HG02759 (cell line): ENCODE data around the gene CA5A.

Source experiments
- ATAC-seq: cut with Tn5 transposase; IDR thresholded peaks from one replicate; pipeline ENCODE4 v1.9.1; 2021; ENCODE audit warnings: mild to moderate bottlenecking, moderate library complexity; ENCODE audit not compliant: unreplicated experiment

The CA5A gene

GRCh38 chr16:87854053-87854906 is 82.0 kb downstream of the CA5A start:
- no peak for ATAC-seq

- peak; percentile 57 for ATAC-seq
Observed at GRCh38 chr16:87853411-87854052, 82.8 kb downstream of the CA5A start.

DNA sequence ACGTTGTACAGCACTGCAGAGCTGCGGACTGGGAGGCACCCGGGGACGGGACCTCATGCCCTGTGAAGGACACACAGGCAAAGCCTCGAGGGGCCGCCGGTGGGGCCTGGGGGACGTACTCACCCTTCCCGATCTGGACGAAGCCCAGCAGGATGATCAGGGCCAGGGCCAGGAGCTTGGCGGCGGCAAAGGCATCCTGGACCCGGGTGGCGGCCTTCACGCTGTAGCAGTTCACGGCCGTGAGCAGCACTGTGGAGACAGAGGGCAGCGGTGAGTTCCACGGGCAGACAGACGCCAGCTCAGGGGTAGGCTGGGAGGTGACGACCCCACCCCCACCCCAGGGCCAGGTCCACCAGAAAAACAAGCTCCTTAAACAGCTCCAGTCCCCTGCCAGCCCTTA is 84.7 kb downstream of the CA5A start:
- no peak for ATAC-seq

DNA sequence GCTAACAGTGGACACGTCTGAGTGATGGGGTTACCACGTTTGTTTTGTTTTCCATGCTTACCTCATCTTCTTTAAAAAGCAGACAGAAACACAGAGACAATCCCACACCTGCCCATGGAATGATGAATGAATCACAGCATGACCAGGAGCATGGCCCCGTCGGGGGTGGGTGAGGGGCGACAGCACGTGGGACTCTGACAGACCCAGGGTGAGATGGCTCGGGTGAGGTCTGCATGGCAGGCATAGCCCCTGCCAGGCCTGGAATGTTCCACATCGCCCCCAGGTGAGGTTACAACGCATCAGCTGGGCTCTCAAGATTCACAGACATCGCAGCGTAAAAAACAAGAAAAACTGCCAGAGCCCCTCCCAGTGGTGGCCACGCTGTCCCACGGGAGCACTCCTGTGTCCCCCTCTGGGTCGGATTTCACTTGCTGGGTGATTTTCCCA is 85.2 kb downstream of the CA5A start:
- no peak for ATAC-seq

DNA sequence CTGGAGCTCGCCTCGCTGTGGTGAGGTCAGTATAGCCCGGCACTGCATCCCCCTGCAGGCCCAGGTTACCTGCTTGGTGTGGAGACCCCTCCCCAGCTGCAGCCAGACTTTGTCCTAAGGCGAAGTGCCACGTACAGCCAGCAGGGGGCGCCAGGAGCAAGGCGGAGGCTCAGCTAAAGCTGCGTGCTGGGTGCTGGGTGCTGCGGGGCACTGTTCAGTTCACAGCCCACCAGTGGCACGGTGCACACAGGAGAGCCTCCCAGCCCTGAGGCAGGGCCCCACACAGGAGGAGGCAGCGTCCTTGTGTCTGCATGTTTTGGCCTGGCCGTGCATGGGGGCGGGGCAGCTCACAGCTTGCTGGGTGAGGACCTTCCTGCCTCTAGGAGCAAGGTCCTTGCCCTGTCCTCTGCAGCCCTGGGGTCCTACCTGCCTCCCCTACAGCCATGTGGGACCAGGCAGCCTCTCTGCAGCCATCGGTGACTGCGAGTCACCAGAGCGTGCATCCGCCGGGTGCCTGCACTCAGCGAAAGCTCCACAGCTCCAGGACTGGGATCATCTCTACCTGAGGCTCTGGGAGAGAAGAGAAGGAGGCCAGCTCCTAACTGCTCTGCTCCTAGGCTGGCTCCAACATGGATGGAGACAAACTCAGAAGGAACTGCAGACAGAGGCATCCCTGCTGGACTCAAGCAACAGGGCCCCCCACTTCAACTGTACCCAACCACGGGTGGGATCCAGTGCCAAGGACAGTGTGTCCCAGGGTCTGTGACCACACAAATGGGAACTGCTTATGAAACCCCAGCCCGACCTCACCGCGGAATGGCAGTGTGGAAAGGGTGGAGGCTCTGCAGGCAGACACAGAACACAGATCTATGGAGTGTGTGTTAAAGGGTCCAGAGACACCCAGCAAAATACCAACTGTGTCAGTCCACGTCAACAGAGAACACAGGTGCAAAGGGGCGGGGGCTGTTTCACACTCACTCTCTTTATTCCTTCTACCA is 86.0 kb downstream of the CA5A start:
- ATAC-seq: no peak

DNA sequence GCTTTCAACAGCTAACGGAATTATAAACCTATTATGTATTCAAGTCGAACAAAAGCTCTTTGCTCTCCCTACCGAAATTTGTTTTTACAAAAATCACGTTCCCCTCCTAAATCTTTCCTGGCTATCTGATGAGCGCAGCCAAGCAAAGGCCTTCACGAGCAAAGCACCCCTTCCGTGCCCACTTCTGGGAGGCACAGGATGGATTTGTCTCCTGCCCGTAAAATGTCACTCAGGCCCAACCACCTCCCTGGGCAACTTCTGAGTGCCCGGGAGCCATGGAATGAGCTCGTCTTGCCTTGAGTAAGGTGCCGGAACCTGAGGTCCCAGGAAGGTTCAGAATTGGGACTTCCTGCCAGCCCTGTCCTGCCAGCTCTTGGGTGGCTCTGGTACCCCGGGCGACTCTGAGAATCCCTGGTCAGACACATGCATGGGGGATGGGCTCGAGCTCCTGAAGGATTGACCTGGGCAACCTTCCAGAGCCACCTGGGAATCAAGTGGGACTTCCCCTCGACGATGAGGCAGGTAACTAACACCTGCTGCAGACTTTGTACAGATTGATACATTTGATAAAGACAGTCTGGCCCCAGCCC is 86.8 kb downstream of the CA5A start:
- ATAC-seq: no peak

DNA sequence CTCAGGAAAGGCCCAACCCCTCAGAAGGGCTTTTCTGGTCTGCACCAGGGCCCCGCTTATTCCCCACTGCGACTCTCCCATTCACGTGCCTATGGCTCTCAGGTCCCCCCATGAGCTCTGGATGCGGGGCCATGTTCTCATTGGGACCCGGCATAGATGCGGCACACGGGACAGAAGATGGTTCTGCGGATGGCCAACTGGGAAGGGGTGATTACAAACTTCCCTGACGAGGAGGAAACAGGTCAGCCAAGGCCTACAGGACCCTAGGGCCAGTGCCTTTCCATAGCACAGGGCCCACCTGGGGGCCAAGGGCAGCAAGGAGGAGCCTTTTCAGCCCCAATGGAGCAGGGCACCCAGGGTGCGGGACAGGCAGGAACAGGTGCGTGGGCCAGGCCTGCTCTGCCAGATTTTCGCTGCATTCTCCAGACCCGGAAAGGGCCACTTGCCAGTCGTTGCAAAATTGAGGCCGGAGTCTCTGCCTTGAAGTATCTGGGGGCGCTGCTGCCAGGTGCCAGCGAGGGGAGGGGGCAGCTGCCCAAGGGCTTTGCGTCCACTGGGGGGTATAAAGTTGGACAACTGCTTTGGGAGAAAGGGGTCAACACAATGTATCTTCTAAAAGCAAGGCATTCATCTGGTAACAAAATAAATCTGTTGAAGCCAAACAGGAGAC is 87.5 kb downstream of the CA5A start:
- ATAC-seq: no peak

DNA sequence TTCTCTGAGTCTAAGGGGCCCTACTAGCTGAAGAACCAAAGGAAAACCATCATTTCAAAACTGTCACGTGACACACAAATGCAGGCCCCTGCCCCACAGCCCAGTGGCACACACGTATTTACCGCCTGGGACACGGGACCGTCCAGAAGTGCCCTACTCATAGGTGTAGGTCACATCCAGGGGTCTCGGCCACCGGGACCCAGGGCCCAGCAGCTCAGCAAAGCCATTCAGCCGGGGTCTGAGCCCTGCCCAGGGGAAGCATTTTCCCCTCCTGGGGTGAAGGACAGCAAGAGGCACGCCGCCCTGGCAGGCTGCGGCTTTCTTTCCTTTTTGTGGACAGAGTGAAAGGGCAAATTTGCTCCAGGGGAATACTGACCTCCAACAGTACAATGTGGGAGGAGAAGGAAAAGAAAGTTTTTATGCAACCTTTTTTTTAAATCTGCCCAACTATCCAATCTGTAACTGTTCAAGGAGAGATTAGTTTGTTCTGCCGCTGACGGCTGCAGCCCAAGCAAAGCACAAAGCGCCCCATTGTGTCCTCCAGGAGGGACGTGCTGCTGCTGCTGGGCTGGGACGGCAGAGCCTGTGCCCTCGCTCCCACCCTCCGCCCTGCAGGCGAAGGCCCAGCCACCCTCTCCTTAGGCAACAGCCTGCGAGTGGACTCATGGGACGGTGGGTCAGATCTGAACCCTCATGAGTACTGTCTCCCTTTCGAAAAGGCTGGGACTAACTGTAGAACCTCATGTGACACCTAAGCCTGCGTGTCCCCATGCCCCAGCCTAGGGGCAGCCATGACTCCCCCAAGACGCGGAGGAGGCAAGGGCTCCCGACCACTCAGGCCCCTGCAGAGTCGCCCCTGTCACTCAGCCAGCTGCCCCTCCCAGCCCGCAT is 88.3 kb downstream of the CA5A start:
- ATAC-seq: no peak

- no peak for ATAC-seq
Observed at GRCh38 chr16:87847467-87847784, 88.9 kb downstream of the CA5A start.

- no peak for ATAC-seq
Observed at GRCh38 chr16:87846705-87847466, 89.4 kb downstream of the CA5A start.

GRCh38 chr16:87845807-87846619 is 90.3 kb downstream of the CA5A start:
- no peak for ATAC-seq

DNA sequence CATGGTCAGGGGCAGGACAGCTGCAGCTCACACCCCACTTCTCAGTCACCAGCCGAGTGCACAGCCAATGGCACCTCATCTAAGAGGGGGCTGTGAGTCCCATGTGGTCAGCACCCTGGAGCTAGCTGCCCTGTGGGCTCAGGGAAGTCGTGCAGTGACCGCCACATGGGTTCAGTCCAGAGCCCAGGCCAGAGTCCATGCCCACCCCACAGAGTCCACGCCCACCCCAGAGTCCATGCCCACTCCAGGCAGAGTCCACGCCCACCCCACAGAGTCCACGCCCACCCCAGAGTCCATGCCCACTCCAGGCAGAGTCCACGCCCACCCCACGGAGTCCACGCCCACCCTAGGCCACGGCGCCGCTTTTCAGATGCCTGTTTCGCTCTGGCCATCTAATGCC is 91.1 kb downstream of the CA5A start:
- no peak for ATAC-seq

DNA sequence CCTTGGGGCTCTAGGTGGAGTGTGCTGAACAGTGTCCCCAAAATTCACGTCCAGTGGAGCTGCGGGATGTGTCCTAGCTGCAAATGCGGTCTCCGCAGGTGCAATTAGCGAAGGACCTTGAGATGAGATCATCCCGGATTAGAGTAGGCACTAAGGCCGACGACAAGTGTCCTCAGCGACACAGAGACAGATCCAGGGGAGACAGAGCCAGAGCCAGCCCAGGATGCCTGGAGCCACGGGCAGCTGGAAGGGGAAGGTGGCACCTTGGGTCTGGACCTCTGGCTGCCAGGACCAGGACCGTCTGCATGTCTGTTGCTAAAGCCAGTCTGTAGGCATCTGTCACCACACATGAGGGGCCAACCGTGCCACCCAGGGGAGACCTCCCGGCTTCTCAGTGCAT is 91.5 kb downstream of the CA5A start:
- no peak for ATAC-seq

DNA sequence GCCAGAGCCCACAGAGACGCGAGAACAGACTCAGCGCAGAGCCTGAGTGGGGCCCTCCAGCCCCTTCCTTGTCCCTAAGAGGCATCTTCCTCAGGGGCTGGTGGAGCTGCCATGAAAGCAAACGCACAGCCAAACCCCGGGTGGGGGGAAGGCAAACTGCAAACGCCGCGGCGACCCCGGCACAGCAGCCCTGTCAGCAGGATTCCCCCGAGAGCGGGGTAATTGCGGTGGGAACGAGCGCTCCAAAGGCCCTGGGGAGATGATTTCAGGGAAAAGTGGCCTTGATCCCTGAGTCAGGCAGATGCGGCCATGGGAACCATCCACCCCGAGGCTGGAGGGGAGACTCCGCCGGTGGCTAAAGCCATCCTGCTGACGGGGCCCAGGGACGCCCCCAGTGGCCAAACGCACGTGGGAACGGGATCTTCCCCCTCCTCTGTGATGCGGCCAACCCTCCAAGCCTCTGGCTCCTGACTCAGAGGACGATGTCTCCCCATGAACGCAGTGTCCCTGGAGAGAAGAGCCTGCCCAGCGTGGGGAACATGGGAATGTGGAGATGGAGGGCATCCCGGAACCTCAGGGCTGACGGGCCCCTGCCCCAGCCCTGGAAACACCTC is 92.1 kb downstream of the CA5A start:
- ATAC-seq: no peak

DNA sequence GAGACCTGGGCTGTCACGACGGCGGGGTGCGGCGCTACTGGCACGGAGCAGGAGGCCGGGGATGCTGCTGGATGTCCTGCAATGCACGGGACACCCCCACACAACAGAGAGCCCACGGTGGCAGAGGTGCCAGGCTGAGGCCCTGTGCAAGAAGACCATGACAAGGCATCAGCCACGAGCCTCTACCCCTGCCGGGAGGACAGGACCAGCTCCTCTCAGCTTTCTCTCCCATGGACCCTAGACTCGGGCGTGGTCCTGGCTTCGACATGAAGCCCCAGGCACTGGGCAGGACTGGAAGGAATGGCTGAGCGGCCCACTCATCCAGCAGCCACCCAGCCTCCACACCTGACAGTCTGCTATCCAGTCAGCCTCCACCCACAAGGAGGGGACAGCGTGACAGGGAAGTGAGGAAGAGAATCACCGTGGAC is 92.6 kb downstream of the CA5A start:
- no peak for ATAC-seq

- no peak for ATAC-seq
Observed at GRCh38 chr16:87842209-87842869, 94.0 kb downstream of the CA5A start.
